EH (cell line): ENCODE data around the gene NECTIN4.
A peak's percentile ranks its signal among the peaks of the same experiment; 100 is the strongest.
"Not testable (repeated sequence)": the region's sequence is repeated elsewhere in the genome, so short reads cannot be mapped to it uniquely, and the experiment has no call there.

ENCODE experiments used
- DNase-seq: peaks from one replicate; pipeline ENCODE4 v3.0.0-alpha.2; 2015; ENCODE audit warnings: low read depth

NECTIN4 gene

DNA sequence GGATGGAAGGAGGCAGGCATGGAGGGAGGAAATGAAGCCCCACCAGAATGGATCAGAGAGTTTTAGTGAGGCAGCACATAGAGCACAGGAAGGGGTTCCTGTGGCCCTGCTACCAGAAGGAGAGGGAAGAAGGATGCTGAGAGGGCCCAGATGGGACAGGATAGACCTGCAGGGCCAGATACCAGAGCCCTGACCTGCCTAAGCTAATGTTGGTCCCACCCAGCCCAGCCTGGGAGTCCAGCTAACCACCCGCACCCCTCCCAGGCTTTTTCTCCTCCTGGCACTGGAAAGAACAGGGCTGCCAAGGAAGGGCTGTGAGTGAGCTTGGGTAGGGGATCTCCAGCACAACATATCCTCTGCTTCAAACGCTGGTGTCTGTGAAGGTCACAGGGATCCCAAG, 6.9 kb downstream of the NECTIN4 start:
- DNase-seq, result no peak

DNA sequence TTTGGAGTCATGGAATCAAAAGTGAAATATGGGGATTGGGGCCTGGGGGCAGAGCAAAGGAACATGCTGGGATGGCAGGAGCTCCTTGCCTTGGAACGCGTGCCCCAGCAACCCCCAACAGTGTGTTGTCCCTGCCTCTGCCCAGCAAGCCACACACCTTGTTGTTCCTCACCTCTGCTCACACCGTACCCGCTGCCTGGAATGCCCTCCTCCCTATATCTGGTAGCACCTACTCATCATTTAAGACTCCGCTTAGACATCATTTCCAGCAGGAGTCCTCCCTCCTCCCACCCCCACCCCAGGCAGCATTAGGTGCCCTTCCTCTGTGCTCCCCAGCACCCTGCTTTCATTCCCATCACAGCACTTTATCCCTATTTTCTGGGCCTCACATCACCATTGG, 7.8 kb downstream of the NECTIN4 start:
- DNase-seq, result no peak

DNA sequence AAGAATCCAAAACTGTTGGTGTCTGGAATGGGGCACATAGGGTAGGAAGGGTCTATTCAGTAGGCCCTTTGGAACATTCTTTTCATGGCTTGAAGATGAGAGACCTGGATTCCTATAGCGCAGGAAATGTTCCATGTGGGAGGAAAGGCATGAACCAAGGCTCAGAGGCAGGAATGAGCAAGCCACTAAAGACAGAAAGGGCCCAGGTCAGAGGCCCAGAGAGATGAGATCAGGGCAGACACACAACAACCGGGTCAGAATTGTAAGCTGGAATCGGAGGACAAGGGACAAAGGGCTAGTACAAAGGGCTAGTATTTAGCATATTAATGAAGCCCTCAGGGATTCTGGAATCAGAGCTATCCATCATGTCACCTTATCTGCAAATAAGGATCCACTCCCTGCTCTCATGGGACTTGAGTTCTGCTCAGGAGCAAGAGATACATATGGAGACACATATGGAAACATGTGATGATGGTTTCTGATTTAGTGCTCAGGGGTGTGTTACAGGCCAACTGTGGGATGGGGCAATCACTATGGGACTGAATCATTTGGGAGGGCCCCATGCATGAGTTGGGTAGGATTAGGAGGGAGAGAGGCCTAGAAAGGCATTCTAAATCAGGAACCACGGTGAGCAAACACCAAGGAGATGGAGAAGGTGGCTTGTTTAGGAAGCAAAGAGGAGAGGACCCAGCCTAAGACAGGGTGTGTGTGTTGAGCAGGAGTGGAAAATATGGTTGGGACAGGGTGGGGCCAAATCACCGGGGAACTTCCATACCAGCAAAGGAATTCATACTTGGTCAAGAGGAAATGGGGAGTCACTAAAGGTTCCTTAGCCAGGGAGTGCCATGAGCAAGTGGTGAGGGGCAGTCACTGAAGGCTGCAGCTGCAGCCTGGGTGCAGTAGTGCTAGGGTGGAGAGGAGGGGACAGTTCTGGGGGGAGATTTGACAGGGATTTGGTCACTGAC, 8.6 kb downstream of the NECTIN4 start:
- peak; percentile 58 for DNase-seq

DNA sequence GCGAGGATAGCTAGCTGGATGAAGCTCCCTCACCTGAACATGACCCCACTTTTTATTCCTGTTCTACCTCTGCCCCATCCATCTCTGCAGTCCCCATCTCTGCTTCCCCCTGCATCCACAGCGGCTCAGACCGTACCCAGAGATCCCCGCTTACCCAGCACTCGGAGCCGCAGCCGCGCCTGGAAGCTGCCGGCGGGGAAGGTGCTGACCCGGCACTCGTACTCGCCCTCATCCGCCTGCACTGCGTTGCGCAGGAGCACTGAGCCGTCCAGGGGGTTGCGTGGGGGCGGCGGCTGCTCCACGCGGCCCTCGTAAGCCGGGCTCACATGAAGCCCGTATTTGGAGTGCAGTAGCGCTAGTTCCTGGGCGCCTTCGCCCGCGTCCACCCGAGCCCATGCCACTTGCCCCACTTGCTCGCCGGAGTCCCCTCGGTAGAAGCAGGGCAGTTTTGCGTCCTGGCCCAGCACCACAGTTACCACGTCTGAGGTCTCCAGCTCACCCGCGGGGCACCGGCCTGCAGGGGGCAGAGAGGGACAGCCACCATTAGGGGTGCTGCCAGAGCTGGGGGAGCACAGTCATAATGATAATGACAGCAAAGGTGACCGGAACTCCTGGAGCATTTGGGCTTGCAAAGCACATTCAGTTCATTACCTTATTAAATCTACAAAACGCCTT, 9.8 kb downstream of the NECTIN4 start:
- DNase-seq, result no peak

DNA sequence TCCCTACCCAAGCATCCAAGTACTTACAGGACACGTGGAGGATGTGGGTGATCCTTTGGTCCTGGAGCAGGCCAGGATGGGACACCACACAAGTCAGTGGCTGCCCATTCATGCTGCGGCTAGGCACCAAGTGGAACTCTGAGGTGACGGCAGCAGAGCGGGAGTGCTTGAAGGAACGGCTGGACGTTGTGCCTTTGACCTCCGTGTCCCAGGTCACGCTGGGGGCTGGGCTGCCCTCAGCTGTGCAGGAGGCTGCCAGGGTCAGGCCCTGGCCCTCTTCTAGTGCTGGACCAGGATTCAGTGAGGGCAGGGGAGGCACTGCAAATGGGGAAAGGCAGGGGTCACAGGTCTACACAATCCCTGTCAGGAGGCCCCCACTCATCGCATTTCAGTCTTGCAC, 11.9 kb downstream of the NECTIN4 start:
- DNase-seq, result no peak

DNA sequence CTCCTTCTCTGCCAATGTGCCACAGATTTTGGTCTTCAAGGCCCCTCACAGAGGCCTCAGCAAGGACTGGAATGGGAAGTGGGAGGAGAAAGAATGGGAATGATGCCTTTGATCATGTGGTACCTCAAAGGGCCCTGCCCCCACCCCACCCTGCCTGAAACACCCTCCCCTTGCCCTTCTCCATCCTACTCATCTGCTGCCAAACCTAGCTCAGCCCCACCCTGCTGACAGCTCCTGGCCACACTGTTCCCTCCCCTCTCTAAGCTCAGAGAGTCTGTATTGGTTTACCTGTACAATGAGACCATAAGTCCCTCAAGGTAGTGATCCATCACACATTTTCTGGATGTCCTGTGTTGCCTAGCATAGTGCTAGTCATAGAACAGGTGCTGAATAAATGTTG, 12.9 kb downstream of the NECTIN4 start:
- DNase-seq, result no peak

DNA sequence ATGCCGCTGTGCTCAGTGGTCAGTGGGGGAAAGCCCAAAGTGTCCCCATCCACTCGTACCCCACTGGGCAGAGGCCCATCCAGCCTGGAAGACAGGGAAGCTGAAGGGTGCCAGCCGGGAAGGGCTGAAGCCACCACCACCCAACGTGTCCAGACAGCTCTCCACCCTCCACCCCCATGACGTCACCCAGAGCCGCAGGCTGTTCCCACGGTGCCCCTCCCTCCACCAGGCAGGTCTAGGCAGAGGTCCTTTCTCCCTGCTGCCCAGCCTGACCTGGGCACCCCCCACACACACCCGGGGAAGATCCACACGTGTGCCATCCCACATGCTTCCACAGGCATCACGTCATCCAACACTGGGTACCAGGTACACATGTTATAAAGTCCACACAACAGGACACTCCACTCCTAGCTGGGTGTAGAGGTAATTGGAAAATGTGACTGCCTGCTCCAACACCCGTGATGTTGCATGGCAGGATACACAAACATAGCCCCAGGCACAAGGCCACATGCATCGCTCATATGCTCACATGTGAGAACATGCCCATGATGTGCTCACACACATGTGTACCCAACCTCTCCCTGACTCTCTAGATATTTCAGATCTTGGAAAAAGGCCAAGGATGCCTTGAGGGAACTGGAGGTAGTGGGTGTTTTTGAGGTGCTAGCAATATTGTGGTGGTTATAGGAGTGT, 14.5 kb downstream of the NECTIN4 start:
- DNase-seq, result no peak

DNA sequence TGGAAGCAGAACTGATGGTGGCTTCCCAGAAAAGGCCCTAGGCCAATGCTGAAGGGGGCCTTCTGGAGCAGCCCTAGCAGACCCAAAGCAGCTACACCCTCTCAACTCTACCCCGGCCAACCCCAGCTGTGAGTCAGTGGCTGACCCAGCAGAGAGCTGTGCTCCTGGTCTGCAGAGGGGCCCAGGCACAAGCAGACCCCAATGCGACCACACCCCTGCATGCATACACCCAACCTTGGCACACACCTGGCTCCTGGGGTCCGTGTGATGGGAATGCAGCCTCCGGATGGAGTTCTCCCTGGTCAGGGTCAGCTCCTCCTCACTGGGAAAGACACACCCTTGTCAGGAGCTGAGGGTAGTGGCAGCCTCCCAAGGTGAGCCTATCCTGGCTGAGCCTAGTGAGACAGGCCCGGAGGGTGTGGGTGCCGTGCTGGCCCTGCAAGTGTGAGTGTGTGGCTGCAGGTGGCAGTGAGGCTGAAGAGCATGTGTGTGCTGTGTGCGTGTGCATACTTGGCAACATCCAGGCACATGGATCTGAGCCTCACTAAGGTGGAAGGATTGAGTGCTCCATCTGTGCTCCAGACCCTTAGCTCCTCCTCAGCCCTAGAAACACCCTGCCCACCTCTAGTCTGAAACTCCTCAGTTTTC, 15.8 kb downstream of the NECTIN4 start:
- no peak for DNase-seq

DNA sequence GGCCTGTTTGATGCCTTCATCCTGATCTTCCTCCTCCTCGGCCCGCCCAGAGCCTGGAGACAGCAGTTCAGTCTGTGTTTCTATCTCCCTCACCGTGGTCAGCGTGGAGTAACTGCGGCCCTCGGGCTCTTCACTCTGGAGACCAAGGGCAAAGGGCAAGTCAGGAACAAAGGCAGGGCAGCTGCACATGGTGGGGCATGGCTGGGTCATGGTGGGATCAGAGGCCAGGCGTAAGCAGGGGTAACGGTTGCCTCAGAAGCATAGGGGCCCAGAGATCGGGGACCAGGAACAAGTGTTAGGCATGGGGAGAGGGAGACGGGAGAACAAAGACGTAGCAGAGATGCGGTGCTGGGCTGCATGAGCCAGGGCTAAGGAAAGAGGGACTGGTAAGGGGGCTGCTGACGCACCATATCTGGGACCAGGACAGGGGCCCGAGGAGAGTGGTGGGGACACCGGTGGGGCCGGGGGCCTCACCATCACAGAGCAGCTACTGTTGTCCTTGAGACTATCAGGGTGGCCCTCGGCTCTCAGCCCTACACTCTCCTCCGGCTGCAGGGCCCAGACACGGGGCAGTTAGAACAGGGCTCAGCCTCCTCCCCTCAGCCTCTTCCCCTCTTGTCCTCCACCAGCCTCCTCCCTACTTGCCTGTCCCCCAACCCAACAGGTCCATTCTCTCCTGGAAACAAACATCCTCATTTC, 16.5 kb downstream of the NECTIN4 start:
- no peak for DNase-seq

DNA sequence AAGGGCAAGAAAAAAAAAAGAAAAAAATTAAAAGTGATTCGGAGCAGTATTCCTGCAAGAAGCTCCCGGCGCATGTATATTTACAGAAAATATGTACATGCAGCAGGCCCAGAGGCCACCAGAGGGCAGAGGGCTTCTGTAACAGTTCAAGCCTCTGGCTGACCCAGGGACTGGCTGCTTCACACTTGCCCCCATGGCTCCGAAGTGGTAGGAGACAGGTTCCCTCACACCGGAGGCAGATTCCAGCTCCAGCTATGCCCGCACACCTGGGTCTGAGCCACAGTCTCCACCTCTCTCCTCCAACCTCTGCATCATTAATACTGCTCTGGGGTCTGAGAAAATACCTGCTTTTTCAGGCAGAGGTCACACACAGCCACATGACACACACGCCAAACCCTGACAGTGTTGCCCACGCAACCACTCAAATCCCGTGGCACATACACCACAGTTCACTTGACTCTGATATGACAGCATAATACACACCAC, 17.4 kb downstream of the NECTIN4 start:
- peak; percentile 52 for DNase-seq

DNA sequence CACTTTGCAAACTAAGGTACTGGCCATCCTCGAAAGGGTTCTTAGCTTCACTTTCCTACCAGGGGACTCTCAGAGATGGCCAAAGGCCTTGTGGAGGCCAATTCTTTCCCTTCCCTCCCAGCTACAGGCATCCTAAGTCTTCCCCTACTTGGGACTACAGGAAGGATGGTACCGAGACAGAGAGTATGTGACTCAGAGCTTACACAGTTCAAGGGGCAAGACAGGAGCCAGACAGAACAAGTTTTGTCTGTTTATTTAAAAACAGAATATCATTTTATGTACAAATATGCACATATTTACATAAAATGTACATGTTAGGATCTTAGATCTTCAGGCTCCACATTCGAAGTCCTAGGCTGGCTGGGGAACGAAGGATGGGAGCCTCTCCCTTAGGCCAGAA, 18.6 kb downstream of the NECTIN4 start:
- DNase-seq, result no peak

DNA sequence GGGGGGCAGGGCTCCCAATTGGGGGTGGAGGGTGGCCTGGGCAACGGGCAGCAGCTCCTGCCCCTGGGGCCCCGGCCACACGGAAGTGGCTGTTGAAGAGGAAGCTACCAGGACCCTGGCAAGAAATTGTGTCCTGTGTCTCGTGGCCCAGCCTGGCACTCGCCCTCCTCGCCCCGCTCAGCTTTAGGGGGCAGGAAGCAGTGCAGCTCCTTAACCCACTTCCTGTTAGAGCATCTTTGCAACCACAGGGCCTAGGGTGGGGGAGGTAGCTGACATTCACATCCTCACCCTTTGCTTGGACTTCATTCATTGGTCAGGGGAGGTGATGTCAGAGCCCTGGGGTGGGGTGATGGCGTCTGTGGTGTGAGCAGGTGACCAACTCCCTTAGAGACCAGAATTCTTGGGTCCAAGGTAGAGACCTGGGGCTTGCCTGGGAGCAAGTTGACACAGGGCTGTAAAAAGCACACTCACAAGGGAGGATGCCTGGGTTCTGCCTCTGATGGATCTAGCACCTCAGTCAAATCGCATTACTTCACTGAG, 19.6 kb downstream of the NECTIN4 start, which contains the start of gene ARHGAP30:
Gene ARHGAP30 (minus strand): TSS at position 161 of the 540 bp plus-strand sequence. CDS start 267 bp downstream, outside the sequence.
- DNase-seq, result no peak

DNA sequence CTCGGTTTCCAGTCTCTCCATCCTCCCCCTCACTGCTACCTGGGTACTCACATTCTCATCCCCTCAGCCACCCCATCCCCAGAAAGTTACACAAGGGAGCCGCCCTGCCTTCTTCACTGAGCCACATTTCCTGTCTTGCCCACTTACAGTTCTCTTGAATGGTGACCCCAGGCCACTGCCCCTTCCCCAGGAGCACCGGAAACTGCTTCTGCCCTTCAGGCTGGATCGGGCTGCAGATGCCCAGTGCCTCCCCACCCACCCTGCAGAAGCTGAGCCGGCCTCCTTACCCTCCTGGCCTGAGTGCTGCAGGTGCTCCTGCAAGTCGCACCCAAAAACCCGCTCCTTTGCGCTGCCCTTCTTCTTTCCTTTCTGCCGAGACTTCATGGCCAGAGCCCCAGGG, 20.1 kb downstream of the NECTIN4 start:
- no peak for DNase-seq

DNA sequence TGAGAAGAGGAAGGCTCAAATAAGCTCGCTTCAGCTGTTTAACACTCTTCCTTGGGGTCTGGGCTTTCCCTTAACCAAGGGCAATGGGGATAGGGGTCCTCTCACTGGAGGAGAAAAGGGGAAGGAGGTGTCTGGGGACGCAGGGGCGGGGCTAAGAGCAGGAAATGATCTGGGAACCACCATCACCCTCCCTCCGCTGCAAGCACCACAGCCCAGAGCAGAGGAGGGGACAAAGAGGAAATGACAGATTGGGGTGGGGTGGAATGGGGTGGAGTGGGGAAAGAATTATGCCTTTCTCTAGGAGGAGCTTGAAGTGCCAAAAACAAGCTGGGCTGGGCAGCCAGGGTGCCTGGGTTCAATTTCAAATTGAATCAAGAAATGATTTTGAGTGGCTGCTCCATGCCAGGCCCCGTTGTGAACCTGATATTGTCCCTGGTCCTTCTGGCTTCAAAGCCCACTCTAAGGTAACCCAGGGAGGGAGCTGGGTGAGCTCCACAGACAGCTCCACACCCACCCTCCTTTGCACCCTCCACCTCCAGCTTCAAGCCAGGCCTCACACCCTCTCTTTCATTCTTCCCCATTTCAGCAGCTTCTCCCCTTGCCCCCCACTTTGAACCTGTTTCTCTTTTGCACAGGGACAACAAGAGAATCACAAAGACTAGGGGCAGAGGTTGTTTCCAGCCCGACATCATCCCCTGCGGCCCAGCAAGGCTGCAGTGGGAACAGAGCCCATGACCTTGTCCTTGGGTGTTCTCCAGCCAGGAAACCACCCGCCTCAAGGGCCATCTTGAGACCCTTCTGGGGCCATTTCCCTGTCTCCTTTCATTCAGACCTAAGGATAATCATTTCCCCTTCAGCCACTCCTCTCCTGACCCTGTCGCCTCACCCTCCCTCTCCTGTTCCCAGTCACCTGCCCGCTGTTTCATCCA, 20.8 kb downstream of the NECTIN4 start:
- peak; percentile 39 for DNase-seq

DNA sequence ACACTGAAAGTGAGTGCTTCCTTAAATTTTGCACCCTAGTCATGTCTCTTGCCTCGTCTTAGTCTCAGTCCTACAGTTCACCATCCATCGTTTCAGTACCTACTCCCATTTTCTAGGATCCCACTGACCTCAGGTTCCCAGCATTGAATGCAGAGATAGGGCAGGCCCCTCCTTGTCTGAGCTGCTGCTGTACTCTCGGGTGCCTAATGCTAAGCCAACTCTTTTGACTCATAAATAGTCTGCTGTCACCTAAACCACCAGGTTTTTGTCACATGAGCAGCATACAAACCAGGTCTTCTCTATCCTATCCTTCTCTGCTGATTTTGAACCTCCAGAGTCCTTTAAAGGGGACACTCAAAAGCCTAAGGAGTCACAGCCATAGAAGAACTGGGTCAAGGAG, 22.7 kb downstream of the NECTIN4 start:
- DNase-seq, result no peak

DNA sequence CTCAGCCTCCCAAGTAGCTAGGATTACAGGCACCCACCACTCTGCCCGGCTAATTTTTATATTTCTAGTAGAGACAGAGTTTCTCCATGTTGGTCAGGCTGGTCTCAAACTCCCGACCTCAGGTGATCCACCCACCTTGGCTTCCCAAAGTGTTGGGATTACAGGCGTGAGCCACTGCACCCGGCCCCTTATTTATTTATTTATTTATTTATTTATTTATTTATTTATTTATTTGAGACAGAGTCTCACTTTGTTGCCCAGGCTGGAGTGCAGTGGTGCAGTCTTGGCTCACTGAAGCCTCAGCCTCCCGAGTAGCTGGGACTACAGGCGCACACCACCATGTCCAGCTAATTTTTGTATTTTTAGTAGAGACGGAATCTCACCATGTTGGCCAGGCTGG, 23.7 kb downstream of the NECTIN4 start:
- DNase-seq, result not testable (repeated sequence)

DNA sequence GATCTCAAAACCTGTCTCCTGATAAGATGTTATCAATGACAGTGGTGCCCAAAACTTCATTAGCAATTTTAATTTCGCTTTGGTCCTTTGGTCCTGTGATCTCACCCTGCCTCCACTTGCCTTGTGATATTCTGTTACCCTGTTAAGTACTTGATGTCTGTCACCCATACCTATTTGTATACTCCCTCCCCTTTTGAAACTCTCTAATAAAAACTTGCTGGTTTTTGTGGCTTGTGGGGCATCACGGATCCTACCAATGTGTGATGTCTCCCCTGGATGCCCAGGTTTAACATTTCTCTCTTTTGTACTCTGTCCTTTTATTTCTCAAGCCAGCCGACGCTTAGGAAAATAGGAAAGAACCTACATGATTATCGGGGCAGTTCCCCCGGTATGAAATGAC, 25.4 kb downstream of the NECTIN4 start:
- DNase-seq, result not testable (repeated sequence)

DNA sequence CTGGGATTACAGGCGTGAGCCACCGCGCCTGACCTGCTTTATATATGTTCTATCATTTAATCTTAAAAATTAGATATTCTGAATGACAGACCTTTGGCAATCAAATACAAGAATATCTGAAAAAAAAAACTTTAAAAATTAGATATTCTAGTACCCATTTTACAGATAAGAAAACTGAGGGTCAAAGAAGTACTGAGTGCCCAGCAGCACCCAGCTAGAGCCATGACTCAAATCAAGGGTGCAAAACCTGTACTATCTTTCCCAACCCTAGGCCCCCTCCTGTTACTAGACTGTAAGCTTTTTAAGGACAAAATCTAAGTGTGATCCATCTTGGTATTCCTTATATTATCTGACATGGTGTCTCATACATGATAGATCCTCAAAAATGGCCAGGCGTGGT, 27.9 kb downstream of the NECTIN4 start:
- no peak for DNase-seq

DNA sequence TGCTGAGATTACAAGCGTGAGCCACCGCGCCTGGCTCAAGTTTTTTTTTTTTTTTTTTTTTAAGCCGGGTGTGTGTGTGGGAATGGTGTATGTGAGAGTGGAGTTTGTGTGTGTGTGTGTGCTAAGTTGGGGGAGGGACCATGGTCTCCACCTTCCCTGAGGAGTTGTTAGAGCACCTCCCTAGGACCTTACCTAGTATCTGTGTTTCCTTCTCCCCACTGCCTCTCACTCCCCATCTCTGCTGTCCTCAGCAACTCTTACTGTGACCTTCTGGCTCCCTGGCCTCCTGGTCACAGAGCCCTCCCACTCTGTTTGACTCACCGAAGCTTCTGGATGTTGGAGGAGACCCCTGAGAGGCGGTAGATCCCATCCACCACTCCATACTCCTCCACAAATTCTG, 30.1 kb downstream of the NECTIN4 start:
- no peak for DNase-seq

DNA sequence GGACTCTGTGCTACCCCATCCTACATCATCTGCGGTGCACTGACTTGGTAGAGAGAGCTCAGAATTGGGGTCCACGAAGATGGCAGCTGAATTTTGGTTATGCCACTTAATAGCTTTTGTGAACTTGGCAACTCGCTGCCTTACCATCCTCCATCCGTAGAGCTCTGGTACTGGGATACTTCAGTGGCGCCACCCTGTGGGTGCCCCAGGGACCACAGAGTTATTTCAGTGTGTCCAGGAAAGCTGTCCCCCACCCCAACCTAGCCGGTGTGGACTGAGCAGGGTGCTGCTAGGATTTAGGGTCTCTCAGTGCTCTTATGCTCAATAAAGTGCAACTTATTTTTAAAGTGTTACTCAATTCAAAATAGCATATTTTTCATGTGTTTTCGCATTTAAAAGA, 34.6 kb downstream of the NECTIN4 start:
- DNase-seq, result no peak
